H1 (cell line): ENCODE measurements around the gene SLC4A7.

ENCODE experiments used
- JUN ChIP-seq: IDR thresholded peaks from 2 replicates; pipeline ENCODE4 v1.6.1; 2011; ENCODE audit warnings: low read depth, mild to moderate bottlenecking, improper control_type of control experiment, low read length
- MAX ChIP-seq: IDR thresholded peaks from 2 replicates; pipeline ENCODE4 v1.6.1; 2012; ENCODE audit warnings: inconsistent platforms
- YY1 ChIP-seq: IDR thresholded peaks from 2 replicates; pipeline ENCODE4 v1.6.1; 2011; ENCODE audit warnings: low read depth, mild to moderate bottlenecking, low read length
- ZNF274 ChIP-seq: IDR thresholded peaks from 2 replicates; pipeline ENCODE4 v1.7.0; 2012; ENCODE audit warnings: low read length, borderline replicate concordance; ENCODE audit errors: extremely low read depth
- TF ChIP-seq, protein P1 (sequence below): IDR thresholded peaks from 2 replicates; pipeline ENCODE4 v1.6.1; 2011; ENCODE audit warnings: low read depth, mild to moderate bottlenecking, low read length; ENCODE audit not compliant: insufficient read depth
- TF ChIP-seq, protein P2 (sequence below), 3 experiments: IDR thresholded peaks; 1 replicate in 2 of 3; 2 replicates in 1 of 3; pipeline versions ENCODE4 v1.5.1 to v1.6.1; 2011; ENCODE audit warnings: low read length in 3 of 3, mild to moderate bottlenecking in 3 of 3, inconsistent platforms in 2 of 3, low read depth in 1 of 3, moderate library complexity in 1 of 3; ENCODE audit not compliant: insufficient read depth in 1 of 3; ENCODE audit errors: control extremely low read depth in 1 of 3

- TF ChIP-seq YY1, result no peak
- TF ChIP-seq, protein P1, sequence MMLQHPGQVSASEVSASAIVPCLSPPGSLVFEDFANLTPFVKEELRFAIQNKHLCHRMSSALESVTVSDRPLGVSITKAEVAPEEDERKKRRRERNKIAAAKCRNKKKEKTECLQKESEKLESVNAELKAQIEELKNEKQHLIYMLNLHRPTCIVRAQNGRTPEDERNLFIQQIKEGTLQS, result no peak
- no peak for TF ChIP-seq ZNF274
- no peak for TF ChIP-seq MAX
- TF ChIP-seq, protein P2, sequence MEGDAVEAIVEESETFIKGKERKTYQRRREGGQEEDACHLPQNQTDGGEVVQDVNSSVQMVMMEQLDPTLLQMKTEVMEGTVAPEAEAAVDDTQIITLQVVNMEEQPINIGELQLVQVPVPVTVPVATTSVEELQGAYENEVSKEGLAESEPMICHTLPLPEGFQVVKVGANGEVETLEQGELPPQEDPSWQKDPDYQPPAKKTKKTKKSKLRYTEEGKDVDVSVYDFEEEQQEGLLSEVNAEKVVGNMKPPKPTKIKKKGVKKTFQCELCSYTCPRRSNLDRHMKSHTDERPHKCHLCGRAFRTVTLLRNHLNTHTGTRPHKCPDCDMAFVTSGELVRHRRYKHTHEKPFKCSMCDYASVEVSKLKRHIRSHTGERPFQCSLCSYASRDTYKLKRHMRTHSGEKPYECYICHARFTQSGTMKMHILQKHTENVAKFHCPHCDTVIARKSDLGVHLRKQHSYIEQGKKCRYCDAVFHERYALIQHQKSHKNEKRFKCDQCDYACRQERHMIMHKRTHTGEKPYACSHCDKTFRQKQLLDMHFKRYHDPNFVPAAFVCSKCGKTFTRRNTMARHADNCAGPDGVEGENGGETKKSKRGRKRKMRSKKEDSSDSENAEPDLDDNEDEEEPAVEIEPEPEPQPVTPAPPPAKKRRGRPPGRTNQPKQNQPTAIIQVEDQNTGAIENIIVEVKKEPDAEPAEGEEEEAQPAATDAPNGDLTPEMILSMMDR (IDR thresholded peaks at IDR 0.05; ENCODE audit: control extremely low read depth in 1 of 3, insufficient read depth in 1 of 3, low read depth in 1 of 3, low read length in 3 of 3), result no peak
- TF ChIP-seq JUN, result no peak
Observed at GRCh38 chr3:27449530-27450150, 34.5 kb downstream of the SLC4A7 start.
